Measurements from ENCODE around the gene ITGA11. TPM values are rescaled to one million over a fixed set of nuclear protein-coding genes. Genes with fewer than 3 reads are reported as not detected.

Gene ITGA11
- total and polyA plus RNA-seq, 2 of the 13 experiments (the other 11 are each of a cell fraction or from before 2014, with no cell fraction given): not detected

- TF ChIP-seq CTCF (CRISPR knock-in tag; IDR thresholded peaks at IDR 0.05) (peak; percentile 86), ZNF749 (CRISPR knock-in tag; IDR thresholded peaks at IDR 0.05; ENCODE audit: borderline replicate concordance) (no peak), DPF2 (CRISPR knock-in tag; IDR thresholded peaks at IDR 0.05; ENCODE audit: borderline replicate concordance, low read depth) (no peak), STAG1 (CRISPR knock-in tag; IDR thresholded peaks at IDR 0.05) (peak; percentile 88), ZNF44 (CRISPR knock-in tag; IDR thresholded peaks at IDR 0.05) (no peak), BHLHE40 (IDR thresholded peaks at IDR 0.05; ENCODE audit: low read length) (no peak), EED (CRISPR knock-in tag; IDR thresholded peaks at IDR 0.05) (no peak), SMC3 (IDR thresholded peaks at IDR 0.05; ENCODE audit: low read length) (peak; percentile 85), NCOA2 (CRISPR knock-in tag; IDR thresholded peaks at IDR 0.05) (no peak), SYNCRIP (IDR thresholded peaks at IDR 0.05; ENCODE audit: insufficient read depth, low read depth, low read length) (no peak), RNF219 (CRISPR knock-in tag; IDR thresholded peaks at IDR 0.05) (no peak), ARID3A (IDR thresholded peaks at IDR 0.05; ENCODE audit: low read depth, low read length) (0 out of 2 replicates have a peak, but pooled peaks have one; percentile 18), GABPB1 (CRISPR knock-in tag; IDR thresholded peaks at IDR 0.05) (no peak)
Measured at GRCh38 chr15:68252925-68253534, 178.9 kb downstream of the ITGA11 start (continued).
